ENCODE measurements around the gene APOLD1.
A peak's percentile ranks its signal among the peaks of the same experiment; 100 is the strongest.
"Not testable (repeated sequence)": the region's sequence is repeated elsewhere in the genome, so short reads cannot be mapped to it uniquely, and the experiment has no call there.

The APOLD1 gene

DNA sequence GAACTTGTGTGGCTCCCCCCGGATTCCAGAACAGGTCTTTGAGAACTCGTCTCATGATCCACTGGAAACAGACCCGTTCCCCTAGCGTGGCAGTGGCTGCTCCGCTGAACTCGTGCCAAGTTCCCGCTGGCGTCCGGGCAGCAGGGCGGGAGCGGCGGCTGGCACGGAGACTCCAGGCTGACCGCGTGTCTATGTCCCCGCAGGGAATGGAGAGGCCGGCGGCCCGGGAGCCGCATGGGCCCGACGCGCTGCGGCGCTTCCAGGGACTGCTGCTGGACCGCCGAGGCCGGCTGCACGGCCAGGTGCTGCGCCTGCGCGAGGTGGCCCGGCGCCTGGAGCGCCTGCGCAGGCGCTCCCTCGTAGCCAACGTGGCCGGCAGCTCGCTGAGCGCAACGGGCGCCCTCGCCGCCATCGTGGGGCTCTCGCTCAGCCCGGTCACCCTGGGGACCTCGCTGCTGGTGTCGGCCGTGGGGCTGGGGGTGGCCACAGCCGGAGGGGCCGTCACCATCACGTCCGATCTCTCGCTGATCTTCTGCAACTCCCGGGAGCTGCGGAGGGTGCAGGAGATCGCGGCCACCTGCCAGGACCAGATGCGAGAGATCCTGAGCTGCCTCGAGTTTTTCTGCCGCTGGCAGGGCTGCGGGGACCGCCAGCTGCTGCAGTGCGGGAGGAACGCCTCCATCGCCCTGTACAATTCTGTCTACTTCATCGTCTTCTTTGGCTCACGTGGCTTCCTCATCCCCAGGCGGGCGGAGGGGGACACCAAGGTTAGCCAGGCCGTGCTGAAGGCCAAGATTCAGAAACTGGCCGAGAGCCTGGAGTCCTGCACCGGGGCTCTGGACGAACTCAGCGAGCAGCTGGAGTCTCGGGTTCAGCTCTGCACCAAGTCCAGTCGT is 1.5 kb downstream of the APOLD1 start:
- DNase-seq (ENCODE audit: low spot score): peak; percentile 88

GRCh38 chr12:12788131-12788530 is 2.7 kb downstream of the APOLD1 start:
- no peak for DNase-seq (ENCODE audit: low spot score)

DNA sequence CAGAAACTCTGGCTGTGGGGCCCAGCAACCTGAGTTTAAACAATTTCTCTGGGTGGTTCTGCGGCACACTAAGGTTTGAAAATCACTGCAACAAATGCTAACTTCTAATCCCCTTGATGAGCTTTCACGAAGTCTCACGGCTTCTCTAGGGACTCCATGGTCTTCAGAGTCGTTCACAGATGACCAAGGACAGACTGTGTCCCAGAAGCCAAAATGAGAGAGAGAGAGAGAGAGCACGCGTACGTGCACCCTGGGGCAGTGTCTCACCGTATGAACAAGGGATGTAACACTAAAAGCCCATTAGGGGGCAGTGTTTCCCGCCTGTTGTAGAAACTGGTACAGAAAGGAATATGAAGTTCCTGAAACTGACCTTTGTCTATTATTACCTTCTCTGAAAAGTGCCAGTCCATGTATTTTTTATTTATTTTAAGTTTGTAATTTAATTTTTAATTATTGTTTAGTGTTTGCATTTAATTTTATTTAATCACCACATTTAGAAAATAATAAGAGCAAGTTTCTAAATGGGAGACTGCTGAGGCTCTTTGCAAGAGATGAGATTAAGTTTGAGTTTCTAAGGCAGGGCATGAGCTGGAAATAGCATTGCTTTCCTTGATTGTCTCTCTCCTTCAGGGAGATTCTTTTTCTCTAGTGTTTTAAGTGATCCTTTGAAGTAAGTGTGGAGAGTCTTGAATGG is 3.4 kb downstream of the APOLD1 start:
- peak; percentile 47 for DNase-seq (ENCODE audit: low spot score)

DNA sequence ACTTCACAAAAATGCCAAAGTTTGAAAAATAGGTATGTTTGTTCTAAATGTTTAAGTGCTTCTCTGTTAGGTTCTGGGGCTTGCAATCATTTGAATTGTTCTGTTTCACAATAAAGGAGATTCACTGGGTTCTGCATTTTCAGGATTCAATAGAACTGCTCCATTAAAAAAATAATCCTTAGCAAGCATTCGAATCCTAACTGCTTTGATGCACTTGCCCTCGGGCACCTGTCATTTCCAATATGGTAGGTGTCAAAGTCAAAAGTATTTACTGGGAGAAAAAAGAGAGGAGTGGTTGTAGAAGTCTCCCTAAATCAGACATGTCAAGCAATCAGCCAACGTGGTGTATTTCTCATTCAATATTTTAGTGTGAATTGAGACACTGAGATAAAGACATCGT is 5.5 kb downstream of the APOLD1 start:
- no peak for DNase-seq (ENCODE audit: low spot score)

GRCh38 chr12:12791756-12792369 is 6.4 kb downstream of the APOLD1 start:
- DNase-seq (ENCODE audit: low spot score): no peak

- no peak for DNase-seq (ENCODE audit: low spot score)
These were observed 7.0 kb downstream of the APOLD1 start for GRCh38 chr12:12792421-12792820.

DNA sequence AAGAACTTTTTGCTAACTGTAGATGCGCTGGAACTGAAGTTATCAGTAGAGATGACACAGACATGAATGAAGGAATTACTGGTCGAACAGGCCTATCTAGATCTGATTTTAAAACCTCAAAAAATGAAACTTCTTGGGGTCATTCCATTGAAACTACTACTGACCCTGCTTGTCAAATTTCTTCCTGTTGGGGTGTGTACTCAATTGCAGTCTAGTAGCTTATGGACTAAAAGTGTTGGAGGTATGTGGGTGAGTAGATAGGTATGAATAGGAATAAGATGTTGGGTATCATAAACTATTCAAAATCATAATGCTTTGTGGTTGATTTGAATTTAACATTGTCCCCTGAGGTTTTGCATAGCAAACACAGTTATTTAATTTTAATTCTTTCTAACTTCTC is 9.2 kb downstream of the APOLD1 start:
- DNase-seq (ENCODE audit: low spot score): no peak

DNA sequence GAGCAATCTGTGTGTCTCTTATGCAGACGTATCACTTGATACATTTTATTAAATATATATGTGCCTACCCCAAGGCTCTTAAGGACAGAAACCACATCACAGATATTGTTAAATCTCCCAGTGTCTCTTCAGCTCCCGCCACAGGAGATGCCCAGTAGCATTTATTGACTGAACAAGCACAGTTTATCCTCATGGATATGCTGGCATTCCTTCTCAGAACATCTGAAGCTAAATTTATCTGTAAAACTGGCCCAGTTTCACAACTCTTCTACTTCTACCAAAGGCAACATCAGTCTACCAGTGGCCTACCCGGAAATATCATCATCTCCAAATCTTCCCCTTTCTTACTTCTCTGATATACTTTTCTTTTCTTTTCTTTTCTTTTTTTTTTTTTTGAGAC is 10.7 kb downstream of the APOLD1 start:
- no peak for DNase-seq (ENCODE audit: low spot score)

- no peak for DNase-seq (ENCODE audit: low spot score)
These were observed 11.7 kb downstream of the APOLD1 start for GRCh38 chr12:12796928-12797793.

DNA sequence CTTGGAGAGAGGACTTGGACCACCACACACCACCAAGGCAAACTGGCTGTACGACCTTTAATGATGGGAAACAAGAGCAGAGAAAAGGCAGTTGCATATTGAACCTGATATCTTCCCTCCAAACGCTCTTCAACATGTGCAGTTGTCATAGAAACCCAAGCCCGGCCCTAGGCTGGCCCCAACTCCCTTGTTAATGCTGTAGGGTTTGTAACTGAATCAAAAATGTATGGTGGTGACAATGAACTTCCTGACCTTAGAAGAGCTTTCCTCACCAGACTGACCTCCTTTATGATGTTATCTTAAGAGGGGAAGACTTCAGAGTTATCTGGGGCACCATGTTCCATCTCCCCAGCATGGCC is 12.3 kb downstream of the APOLD1 start:
- DNase-seq (ENCODE audit: low spot score): no peak

DNA sequence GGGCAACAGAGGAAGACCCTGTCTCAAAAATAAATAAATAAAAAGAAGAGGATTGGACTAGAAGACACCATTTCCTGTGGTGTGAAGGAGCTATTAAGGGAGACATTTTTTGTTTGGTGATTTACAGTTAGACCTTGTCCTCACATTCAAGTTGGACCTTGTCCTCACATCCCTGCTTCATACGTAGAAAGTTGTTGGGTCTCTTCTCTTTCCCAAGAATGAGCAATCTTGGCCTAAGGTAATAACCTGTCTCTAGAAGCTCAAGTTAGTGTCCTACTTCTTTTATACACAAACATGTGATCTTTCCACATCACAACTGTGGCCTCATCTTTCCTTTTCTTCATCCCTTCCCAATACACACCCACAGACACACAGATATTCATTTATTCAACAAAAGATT is 13.0 kb downstream of the APOLD1 start:
- no peak for DNase-seq (ENCODE audit: low spot score)

- DNase-seq (ENCODE audit: low spot score): no peak
These were observed 13.9 kb downstream of the APOLD1 start for GRCh38 chr12:12799163-12799920.

DNA sequence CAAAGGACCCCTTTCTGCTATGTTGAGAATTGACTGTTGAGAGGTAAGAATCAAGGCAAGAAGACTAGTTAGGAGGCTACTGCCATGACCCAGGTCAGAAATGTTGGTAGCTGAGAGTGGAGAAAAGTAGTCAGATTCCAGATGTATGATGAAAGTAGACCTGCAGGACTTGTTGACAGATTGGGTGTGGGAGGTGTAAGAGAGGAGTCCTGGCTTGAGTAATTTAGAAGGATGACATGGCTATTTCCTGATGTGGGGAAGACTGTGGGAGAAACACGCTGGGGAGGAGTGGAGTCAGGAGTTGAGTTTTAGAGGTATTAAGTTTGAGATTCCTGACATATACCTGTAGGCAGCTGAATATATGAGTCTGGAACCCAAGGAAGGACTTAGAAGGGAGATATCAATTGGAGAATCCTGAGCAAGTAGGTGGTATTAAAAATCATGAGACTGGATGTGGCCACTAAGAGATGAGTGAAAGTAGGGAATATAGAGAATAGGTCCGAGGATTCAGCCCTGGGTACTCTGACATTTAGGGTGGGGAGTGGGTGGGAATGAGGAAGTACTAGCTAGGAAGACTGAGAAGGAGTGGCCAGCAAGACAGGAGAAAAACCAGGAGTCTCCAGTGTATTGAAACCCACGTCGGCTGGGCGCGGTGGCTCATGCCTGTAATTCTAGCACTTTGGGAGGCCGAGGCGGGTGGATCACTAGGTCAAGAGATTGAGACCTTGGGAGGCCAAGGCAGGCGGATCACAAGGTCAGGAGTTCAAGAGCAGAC is 15.1 kb downstream of the APOLD1 start:
- DNase-seq (ENCODE audit: low spot score): no peak

- not testable (repeated sequence) for DNase-seq (ENCODE audit: low spot score)
These were observed 16.2 kb downstream of the APOLD1 start for GRCh38 chr12:12801656-12802055.

DNA sequence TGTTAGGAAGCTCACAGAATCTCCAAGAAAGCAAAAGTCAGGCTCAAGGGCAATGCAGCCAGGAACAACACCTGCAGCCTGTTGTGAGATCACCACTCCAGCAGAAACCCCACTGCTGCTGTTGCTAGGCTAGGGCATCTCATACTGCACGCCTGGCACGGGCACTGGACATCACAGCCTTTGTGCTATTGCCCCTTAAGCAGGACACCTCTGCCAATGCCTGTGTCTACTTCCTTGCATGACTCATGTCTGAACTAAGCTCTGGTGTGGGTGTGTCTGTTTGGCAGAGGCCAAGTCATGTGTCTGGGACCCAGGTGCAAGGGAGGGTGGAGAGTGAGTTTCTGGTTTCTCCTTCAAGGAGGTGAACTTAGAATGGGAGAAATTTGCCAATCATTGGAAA is 17.7 kb downstream of the APOLD1 start:
- peak; percentile 41 for DNase-seq (ENCODE audit: low spot score)

- DNase-seq (ENCODE audit: low spot score): no peak
These were observed 18.6 kb downstream of the APOLD1 start for GRCh38 chr12:12804011-12804410.

DNA sequence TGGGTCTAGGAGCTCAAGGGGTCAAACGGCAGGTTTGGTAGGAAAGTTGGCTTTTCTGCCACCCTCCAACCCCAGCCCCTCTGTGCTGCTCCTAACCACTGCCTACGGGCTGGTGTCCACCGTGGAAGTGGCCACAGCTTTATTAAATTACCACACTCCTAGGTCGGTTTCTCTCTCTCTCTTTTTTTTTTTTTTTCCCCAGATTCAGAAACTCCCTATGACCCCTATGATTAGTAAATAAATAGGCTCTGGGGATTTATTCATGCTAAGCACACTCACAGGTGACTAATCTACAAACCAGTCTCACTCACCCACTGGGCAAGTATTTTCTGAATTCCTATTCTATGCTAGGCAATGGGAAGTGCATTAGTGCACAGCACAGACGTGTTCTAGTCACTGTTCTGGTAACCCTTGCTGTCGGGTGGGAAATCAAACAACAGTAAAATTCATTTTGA is 19.0 kb downstream of the APOLD1 start:
- no peak for DNase-seq (ENCODE audit: low spot score)

DNA sequence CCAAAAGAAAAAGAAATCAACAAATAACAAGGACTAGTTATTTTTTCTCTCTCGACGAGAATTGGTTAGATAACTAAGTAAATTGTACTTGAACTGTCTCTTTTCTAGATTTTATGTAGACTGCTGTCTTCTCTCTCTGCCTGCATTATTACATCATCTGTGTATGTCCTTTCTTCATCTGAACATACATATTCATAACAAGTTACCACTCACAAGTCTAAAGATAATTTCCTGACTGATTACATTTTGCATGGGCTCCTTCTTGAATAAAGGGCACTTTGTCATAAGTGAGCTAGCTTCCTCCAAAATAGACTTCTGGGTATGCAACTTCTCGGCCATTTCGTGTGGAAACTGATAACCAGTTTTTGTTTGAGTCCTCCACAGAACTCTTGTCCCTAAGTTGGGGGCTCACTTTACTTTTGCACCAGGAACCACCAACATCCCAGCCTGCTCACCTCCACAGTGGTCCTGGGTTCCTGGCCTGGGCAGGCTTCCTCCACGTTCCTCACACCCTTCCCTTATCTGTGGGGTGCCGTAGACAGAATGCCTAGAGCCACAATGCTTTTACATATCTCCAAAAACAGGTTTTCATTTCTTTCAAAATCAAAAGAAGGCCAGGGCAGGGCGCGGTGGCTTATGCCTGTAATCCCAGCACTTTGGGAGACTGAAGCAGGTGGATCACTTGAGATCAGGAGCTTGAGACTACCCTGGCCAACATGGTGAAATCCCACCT is 21.5 kb downstream of the APOLD1 start:
- DNase-seq (ENCODE audit: low spot score): no peak

DNA sequence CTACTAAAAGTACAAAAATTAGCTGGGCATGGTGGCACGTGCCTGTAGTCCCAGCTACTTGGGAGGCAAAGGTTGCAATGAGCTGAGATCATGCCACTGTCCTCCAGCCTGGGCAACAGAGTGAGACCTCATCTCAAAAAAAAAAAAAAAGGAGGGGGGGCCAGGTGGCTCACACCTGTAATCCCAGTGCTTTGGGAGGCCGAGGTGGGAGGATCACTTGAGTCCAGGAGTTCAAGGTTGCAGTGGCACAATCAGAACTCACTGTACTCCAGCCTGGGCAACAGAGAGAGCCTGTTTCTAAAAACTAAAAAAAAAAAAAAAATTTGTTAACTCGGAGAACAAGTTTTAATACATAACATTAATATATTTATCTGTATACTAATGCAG is 22.1 kb downstream of the APOLD1 start:
- DNase-seq (ENCODE audit: low spot score): not testable (repeated sequence)
